Endometrial microvascular endothelial cells (primary cell): ENCODE results near the gene MAP2. TPM values are rescaled to one million over a fixed set of nuclear protein-coding genes. Genes with fewer than 3 reads are reported as not detected.

Experiments used
- in situ Hi-C: cut with HindIII; loops from 2 replicates; pipeline ENCODE4 v1.10.0; 2017; ENCODE audit warnings: low sequenced_read_pairs, low pct_unique_long_range_greater_than_20kb; ENCODE audit errors: inconsistent ontology term
- total RNA-seq: library from RNA; depleted of rRNA; stranded (reverse); fragments of >200 nt; gene quantifications from one replicate; pipeline ENCODE4 v1.2.3, GENCODE V29; 2015; ENCODE audit errors: inconsistent ontology term

Gene MAP2
- total RNA-seq, 1 donor from 2014 or later = 29.3 TPM

- in situ Hi-C loops = no loop called here
These were observed 89.1 kb downstream of the MAP2 start for GRCh38 chr2:209512971-209513370.

DNA sequence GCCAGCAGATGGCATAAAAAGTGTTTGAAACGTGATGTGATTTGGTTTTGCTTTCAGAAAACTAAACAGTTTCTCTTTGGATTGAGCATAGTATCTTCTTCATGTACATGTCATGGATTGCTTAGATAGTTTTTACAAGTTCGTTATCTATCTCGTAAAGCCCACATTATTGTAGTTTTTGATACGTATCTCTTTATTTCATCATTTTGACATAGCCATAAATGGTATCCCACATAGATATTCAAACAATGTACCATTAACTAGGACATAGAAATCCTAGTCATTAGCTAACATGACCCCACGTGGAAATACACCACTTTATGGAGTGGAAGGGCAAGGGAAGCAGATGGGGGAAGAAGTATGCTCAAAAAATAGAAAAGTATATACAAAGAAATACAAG is 93.6 kb downstream of the MAP2 start:
- in situ Hi-C loops = no loop called here

- in situ Hi-C loops = no loop called here
These were observed 95.4 kb downstream of the MAP2 start for GRCh38 chr2:209519271-209519670.

DNA sequence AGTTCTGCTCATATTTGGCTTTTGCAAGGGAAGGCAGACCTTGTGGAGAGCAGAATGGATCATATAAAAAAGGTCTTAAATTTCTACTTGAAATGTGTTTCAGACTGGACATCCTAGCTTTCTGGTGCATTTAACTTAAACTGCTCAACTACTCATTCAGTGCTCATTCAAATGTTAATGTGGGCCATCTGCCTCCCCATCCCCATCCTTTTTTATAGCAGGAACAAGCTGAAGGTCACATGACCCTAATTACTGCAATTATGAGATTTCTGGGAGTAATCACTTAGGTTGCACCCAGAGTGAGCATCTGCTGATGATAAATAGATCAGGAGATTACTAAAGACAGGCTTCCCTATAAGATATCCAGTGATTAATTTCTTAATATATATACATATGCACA is 96.1 kb downstream of the MAP2 start:
- in situ Hi-C loops = no loop called here

- in situ Hi-C loops = no loop called here
These were observed 99.3 kb downstream of the MAP2 start for GRCh38 chr2:209523041-209523740.

- in situ Hi-C loops = no loop called here
These were observed 100.0 kb downstream of the MAP2 start for GRCh38 chr2:209523867-209524266.

GRCh38 chr2:209525331-209525730 is 101.5 kb downstream of the MAP2 start:
- in situ Hi-C loops = no loop called here

DNA sequence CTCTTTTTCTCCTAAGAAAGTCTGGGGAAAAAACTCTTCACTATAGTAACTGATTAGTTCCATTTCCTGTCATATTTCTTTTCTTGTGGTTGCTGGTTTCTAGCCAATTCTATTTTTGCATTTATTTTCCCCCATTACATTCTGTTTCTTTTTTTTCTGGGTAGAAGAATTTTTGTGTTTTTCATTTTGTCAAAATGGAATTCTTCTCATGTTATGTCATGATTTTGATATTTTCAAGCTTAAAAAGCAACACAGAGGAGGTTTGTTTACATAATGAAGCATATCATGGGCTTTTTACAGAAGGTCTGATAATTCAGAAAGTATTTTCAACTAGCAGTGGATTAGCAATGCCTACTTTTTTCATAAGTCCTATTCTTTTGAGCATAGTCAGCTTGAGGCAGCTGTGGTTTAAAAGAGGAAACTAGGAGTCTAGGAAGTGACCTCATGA is 102.0 kb downstream of the MAP2 start:
- in situ Hi-C loops = no loop called here

DNA sequence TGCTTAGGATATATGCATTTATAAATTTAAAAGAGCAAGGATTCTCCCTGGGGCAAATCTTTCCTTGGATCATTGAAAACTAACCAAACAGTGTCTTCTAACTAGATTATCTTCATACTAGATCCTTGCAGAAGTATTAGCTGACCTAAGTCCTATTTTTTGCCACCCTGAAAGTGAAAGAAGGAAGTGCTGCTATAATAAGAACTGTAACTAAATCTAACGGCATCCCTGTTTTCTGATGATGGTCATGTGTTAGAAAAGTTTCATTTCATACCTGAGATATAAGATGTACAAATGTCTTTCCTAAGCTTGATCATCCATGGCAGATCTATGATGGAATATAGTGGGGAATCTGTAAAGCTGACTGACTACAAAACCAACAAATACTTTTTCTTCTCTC is 102.7 kb downstream of the MAP2 start:
- in situ Hi-C loops = no loop called here

- in situ Hi-C loops = no loop called here
These were observed 105.7 kb downstream of the MAP2 start for GRCh38 chr2:209529579-209529978.

DNA sequence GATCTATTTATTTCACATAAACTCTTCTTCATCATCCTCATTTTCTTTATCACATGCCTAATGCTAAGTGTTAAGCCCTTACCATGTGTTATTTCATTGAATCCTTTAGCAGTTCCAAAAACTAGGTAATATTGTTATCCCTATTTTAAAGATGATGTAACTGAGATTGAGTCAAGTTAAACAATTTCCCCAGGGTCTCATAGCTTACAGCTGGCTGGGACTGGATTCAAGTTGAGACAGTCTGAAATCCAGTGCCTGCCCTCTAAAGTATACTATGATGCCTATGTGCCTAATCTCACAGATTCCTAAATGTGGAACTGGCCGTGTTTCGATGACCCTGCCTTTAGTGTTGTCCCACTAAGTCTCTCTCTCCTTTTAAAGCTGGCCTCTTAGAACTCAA is 108.5 kb downstream of the MAP2 start:
- in situ Hi-C loops = no loop called here

GRCh38 chr2:209533391-209533790 is 109.5 kb downstream of the MAP2 start:
- in situ Hi-C loops = no loop called here

GRCh38 chr2:209534228-209534627 is 110.4 kb downstream of the MAP2 start:
- in situ Hi-C loops = no loop called here

DNA sequence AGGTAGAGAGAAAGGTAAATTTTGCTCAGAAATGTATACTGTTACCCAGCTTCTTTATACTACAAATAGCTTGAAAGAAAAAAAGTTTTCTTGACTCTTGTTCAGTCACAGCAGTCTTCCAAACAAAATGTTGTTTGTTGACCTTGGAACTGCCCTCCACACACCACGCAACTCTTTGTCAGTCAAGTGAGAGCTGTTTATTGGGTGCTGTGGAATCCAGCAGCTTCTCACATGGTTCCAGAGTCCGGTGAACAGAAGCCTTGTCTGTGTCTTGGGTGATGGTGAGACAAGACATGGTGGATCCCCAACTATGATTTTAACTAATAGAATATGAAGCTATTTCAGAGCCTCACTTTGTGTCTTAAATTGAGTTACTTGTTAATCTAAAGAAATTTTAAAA is 112.5 kb downstream of the MAP2 start:
- in situ Hi-C loops = no loop called here

DNA sequence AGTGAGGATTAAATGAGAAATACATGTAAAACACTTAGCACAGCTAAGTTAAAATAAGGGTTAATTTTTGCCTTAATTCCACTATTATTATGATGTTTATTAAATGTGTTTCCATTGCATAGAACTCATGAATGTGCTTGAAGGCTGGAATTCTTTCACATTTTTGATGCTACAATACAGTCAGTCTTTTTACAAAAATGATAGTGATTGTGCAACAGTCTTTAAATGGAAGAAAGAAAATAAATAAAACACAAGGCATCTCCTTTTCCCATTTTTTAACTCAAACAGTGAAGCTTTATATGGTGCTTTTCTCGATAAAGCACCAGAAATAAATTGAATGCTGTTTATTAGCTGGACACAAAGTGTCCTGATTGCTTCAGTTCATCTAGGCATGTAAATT is 123.9 kb downstream of the MAP2 start:
- in situ Hi-C loops = no loop called here

DNA sequence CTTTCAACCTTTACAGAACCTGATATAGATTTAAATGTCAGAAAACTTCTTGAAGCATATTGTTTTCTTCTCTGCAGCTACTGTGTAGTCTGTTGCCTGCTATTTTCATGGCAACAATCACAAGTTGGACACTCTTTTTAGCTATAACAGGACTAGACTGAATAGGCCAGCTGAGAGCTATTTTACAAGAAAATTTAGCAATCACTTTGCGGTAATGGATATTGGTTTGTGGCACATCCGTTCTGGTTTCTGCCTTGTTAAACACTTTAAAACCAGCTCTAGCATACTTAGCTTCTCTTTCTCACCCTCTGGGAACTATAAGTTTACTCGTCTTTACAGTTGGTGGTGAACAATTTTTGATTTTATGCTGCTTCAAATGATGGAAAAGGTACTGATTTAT is 125.7 kb downstream of the MAP2 start:
- in situ Hi-C loops = no loop called here

DNA sequence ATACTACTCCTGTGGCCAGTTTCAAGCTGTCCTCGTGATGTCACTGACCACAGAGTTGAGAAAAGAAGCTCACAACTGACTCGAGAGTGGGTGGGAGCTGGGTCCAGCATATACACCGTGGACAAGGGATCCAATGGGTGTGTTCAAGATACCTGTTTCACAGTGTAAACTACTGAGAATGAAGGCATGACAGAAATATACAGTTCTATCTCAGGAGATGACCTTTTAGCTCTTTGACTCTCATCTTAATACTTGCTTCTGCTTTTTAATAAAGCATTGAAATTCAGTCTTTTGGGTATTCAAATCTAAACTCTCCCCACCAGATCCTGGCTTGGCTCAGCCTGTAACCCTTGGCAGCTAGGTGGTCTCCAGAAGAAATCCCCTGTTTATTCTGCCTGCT is 130.1 kb downstream of the MAP2 start:
- in situ Hi-C loops = no loop called here

DNA sequence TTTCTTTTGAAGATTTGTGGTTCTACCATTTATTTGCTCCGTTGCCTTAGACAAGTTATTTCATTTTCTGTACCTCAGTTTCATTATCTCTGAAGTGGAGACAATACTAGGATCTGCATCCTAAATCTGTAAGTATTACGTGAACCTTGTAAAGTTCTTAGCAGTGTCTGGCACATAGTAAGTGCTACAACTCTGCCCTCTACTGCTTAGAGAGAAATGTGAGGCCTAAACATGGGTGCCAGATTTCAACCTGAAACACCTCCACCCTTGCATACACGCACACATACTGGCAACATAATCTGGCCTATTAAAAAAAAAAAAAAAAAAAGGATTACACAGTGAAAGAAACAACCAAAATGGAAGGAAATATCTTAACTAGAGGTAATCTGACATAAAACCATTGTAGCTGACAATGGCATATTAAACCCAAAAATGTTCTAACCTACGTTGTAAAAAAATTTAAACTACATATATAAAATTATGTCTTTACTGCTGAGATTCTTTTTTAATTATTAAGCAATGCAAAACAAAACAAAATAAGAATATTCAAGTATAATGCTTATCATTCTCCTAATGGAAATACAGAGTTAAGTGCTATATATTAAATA is 132.6 kb downstream of the MAP2 start:
- in situ Hi-C loops = no loop called here

- in situ Hi-C loops = no loop called here
These were observed 137.1 kb downstream of the MAP2 start for GRCh38 chr2:209560911-209561310.

- in situ Hi-C loops = no loop called here
These were observed 139.6 kb downstream of the MAP2 start for GRCh38 chr2:209563453-209563852.

DNA sequence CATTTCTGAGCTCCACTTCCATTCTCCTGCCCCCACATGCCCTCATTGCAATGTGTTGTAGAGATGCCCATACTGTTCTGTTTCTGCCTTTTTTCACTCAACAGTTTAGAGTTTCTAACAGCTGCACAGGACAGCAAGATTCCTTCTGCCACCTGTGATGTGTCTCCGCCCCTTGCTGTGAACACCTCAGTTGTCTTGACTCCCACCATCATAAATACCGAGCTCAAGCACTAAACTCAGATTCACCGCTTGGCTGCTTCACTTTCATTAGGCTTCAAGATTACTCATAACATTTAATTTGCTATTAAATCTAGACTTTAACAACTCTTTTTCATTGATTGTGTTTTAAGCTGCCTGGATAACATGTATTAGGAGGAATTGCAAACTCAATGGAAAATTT is 141.0 kb downstream of the MAP2 start:
- in situ Hi-C loops = no loop called here
